ENCODE results near the gene LRRC7. TPM values are rescaled to one million over a fixed set of nuclear protein-coding genes. Genes with fewer than 3 reads are reported as not detected.

LRRC7 gene
- total RNA-seq, 4 donors from 2014 or later, result 0.12 to 0.32 TPM; not detected in 2

DNA sequence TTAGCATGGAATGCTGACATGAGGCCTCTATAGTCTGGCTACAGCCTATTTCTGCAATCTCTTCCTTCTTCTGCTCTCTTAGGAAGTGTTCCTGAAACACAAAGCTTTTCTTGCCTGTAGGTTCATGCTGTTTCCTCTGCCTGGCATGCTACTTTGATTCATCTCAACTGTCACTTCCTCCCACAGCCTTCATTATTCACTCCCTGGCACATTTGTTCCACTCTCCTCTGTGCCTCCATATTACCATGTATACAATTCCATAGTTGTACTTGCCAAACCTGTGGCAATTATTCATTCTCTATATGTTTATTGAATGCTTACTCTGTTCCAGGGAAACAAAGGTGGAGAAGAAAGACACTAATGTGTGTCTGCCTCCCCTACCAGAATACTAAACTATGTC, 210.2 kb downstream of the LRRC7 start:
- TF ChIP-seq, protein P1, sequence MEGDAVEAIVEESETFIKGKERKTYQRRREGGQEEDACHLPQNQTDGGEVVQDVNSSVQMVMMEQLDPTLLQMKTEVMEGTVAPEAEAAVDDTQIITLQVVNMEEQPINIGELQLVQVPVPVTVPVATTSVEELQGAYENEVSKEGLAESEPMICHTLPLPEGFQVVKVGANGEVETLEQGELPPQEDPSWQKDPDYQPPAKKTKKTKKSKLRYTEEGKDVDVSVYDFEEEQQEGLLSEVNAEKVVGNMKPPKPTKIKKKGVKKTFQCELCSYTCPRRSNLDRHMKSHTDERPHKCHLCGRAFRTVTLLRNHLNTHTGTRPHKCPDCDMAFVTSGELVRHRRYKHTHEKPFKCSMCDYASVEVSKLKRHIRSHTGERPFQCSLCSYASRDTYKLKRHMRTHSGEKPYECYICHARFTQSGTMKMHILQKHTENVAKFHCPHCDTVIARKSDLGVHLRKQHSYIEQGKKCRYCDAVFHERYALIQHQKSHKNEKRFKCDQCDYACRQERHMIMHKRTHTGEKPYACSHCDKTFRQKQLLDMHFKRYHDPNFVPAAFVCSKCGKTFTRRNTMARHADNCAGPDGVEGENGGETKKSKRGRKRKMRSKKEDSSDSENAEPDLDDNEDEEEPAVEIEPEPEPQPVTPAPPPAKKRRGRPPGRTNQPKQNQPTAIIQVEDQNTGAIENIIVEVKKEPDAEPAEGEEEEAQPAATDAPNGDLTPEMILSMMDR (IDR thresholded peaks at IDR 0.05), result no peak
- ATAC-seq (ENCODE audit: low FRiP score) (no peak), DNase-seq (ENCODE audit: low spot score) (no peak)

- TF ChIP-seq, protein P1 (IDR thresholded peaks at IDR 0.05), result no peak
- DNase-seq (ENCODE audit: low spot score), result no peak
- no peak for ATAC-seq (ENCODE audit: low FRiP score)
These were observed 219.4 kb downstream of the LRRC7 start for GRCh38 chr1:69787151-69787550.

- TF ChIP-seq, protein P1 (IDR thresholded peaks at IDR 0.05), result no peak
- ATAC-seq (ENCODE audit: low FRiP score), result no peak
- no peak for DNase-seq (ENCODE audit: low spot score)
These were observed 223.6 kb downstream of the LRRC7 start for GRCh38 chr1:69791311-69791710.

- no peak for ATAC-seq (ENCODE audit: low FRiP score)
- TF ChIP-seq, protein P1 (IDR thresholded peaks at IDR 0.05), result no peak
These were observed 227.1 kb downstream of the LRRC7 start for GRCh38 chr1:69794831-69795230.

DNA sequence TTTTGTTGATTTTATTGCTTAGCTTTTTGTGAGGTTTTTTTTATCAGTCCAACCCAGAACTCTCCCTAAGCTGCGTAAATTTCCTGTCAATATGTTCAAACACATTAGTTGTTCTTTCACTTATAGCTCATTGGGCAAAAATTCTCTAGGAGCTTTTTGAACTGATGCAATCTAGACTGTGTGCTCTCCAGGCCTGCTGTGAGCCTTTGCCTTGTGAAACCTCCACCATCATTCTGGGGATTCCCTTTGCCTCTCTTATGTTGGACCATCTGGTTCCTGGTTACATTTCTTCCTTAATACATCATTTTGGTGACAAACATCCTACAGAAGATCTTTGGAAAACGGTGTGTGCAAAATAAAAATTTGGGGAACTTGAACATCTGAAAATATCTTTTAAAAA, 247.2 kb downstream of the LRRC7 start:
- TF ChIP-seq, protein P1 (IDR thresholded peaks at IDR 0.05), result no peak
- no peak for DNase-seq (ENCODE audit: low spot score)
- ATAC-seq (ENCODE audit: low FRiP score), result no peak

More at GRCh38 chr1:69794831-69795230, 227.1 kb downstream of the LRRC7 start:
- no peak for DNase-seq (ENCODE audit: low spot score)

GRCh38 chr1:69824932-69825331, 257.2 kb downstream of the LRRC7 start:
- ATAC-seq (ENCODE audit: low FRiP score) (no peak), DNase-seq (ENCODE audit: low spot score) (no peak)
- TF ChIP-seq, protein P1 (IDR thresholded peaks at IDR 0.05), result no peak

DNA sequence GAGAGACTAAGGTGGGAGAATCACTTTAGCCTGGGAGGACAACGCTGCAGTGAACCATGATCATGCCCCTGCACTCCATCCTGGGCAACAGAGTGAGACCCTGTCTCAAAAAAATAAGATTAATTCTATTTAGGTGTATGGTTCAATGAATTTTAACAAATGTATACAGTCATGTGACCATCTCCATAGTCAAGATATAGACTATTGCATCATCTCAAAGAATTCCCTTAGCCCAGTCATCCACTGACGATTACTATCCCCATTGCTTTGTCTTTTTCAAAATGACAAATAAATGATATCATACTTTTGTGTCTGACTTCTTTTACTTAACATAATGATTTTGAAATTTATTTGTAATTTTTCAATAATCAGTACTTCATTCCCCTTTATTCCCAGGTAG, 260.0 kb downstream of the LRRC7 start:
- no peak for DNase-seq (ENCODE audit: low spot score)
- no peak for ATAC-seq (ENCODE audit: low FRiP score)
- TF ChIP-seq, protein P1 (IDR thresholded peaks at IDR 0.05), result no peak

All from omental fat pad (tissue), 4 donors.